Left renal cortex interstitium (tissue), 4 donors: ENCODE measurements around the gene NDUFA7. TPM values are rescaled to one million over a fixed set of nuclear protein-coding genes. Genes with fewer than 3 reads are reported as not detected.
"Not testable (repeated sequence)": the region's sequence is repeated elsewhere in the genome, so short reads cannot be mapped to it uniquely, and the experiment has no call there.

Source experiments
- DNase-seq, 4 donors: peaks; one replicate each; pipeline ENCODE4 v3.0.0-alpha.2; 2013; ENCODE audit warnings: low read depth in 4 of 4, low spot score in 2 of 4, missing footprints in 1 of 4
- polyA plus RNA-seq, 4 donors: library from polyadenylated mRNA; unstranded; fragments of 120-200 nt; gene quantifications; one replicate each; pipeline ENCODE4 v1.2.1, GENCODE V29; 2013; ENCODE audit not compliant: insufficient read length in 4 of 4

Gene NDUFA7
- polyA plus RNA-seq, 4 donors = 43.4 to 69.9 (median 54.2) TPM

GRCh38 chr19:8322638-8322997 lies 1.4 kb upstream of the NDUFA7 start:
- DNase-seq = no peak

DNA sequence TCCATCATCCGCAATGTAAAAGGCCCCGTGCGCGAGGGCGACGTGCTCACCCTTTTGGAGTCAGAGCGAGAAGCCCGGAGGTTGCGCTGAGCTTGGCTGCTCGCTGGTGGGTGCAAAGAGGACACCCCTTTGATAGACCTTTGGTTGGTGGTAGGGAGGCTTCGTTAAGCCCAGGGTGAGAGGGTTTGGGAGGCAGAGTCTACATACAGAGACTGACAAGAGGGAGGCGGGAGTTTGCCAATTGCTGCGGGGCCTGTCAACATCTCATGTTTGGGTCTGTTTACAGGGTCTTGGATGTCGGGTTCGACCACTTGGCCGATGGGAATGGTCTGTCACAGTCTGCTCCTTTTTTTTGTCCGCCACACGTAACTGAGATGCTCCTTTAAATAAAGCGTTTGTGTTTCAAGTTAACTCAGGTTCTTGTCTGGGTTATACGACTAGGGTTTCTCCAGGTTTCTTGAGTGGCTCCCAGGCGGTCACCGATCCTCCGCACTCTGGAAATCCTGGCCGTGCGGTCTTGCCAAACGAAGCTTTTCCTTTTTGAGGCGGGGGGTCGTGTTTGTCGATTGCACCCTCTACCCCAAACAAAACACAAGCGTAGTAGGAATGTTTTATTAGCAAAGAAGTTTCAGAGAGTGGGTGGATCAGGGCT lies 937 bp upstream of the NDUFA7 start:
- DNase-seq = no peak

DNA sequence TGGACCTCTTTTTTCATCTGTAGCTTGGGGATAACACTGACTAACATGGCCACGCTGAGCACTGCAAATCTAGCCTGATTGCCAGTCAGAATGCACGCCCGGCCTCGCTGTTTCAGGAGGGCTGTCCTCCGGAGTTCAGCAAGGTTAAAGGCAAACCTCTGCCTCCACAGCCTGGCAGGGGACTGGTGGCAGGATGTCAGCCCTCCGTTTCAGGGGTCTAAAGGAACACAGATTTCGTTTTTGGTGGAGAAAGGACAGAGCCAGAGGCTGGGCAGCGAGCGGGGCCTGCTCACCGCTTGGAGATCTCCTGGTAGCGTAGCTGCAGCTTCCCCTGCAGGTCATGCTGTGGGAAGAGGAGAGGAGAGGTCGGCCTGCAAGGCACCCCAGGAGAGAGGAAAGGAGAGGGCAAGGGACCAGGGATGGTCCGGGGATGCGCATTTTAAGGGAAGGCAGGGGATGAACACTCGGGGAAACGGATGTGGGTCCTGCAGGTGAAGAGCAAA lies 560 bp downstream of the NDUFA7 start:
- DNase-seq = no peak

DNA sequence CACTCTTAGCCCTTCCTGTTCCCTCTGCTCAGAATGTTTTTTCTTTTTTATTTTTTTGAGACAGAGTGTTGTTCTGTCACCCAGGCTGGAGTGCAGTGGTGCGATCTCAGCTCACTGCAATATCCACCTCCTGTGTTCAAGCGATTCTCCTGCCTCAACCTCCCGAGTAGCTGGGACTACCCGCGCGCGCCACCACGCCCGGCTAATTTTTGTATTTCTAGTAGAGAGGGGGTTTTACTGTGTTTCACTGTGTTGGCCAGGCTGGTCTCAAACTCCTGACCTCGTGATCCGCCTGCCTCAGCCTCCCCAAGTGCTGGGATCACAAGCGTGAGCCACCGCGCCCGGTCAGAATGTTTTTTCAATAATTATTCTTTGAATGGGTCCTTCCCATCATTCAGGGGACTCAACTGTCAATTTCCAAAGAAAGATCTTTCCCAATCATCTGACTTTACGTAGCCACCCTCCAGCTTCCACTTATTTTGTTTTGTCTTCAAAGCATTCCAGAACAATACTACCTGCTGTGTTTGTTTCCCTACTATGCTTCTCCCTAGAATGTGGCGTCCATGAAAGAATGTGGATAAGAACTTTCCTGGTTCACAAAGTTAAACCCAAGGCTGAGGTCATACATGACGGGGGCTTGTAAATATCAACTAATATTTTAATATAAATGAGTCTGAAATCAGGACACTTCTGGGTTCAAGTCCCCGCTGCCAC lies 1.2 kb downstream of the NDUFA7 start:
- DNase-seq = no peak

DNA sequence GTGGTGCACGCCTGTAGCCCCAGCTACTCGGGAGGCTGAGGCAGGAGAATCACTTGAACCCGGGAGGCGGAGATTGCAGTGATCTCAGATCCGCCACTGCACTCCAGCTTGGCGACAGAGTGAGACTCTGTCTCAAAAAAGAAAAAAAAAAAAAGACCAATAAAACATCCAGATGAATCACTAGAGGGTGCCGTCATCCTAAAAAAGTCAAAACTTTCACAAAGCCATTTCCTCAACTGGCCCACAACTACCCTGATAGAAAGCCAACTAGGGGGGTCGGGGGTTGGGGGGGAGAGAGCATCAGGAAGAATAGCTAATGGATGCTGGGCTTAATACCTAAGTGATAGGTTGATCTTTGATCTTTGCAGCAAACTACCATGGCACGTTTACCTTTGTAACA lies 2.3 kb downstream of the NDUFA7 start:
- DNase-seq = not testable (repeated sequence)

GRCh38 chr19:8316351-8317125 lies 4.6 kb downstream of the NDUFA7 start:
- DNase-seq = no peak

GRCh38 chr19:8314981-8315640 lies 6.1 kb downstream of the NDUFA7 start:
- not testable (repeated sequence) for DNase-seq

- DNase-seq = no peak
Measured at GRCh38 chr19:8311461-8312260, 9.5 kb downstream of the NDUFA7 start.

DNA sequence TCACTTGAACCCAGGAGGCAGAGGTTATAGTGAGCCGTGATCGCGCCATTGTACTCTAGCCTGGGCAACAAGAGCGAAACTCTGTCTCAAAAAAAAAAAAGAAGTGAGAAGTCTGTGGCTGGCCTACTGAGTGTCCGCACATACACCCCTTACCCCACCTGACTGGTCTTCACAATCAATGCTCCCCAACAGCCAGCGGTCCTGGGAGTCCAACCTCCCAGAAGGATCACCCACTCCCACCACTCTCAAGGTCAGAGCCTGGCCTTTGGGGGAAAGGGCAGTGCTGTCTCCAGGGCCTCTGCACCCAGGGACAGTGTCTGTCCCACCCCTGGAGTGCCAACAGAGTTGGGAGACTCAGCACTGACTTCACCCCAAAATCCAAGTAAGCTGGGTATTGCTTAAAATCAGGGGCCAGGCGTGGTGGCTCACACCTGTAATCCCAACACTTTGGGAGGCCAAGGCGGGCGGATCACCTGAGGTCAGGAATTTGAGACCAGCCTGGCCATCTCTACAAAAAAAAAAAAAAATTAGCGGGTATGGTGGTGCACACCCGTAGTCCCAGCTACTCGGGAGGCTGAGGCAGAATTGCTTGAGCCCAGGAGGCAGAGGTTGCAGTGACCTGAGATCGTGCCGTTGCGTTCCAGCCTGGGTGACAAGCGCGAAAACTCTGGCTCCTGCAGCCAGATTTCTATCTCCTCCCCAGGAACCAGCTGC lies 10.7 kb downstream of the NDUFA7 start:
- DNase-seq = no peak

DNA sequence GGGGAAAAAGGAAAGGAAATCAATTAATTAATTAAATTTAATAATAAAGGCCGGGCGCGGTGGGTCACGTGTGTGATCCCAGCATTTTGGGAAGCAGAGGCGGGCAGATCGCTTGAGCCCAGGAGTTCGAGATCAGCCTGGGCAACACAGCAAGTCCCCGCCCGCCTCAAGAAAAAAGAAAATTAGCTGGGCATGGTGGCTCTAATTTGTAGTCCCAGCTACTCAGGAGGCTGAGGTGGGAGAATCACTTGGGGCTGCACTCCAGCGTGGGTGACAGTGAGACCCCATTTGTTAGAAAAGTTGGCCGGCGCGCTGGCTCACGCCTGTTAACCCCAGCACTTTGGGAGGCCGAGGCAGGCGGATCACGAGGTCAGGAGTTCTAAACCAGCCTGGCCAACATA lies 12.3 kb downstream of the NDUFA7 start:
- DNase-seq = no peak

DNA sequence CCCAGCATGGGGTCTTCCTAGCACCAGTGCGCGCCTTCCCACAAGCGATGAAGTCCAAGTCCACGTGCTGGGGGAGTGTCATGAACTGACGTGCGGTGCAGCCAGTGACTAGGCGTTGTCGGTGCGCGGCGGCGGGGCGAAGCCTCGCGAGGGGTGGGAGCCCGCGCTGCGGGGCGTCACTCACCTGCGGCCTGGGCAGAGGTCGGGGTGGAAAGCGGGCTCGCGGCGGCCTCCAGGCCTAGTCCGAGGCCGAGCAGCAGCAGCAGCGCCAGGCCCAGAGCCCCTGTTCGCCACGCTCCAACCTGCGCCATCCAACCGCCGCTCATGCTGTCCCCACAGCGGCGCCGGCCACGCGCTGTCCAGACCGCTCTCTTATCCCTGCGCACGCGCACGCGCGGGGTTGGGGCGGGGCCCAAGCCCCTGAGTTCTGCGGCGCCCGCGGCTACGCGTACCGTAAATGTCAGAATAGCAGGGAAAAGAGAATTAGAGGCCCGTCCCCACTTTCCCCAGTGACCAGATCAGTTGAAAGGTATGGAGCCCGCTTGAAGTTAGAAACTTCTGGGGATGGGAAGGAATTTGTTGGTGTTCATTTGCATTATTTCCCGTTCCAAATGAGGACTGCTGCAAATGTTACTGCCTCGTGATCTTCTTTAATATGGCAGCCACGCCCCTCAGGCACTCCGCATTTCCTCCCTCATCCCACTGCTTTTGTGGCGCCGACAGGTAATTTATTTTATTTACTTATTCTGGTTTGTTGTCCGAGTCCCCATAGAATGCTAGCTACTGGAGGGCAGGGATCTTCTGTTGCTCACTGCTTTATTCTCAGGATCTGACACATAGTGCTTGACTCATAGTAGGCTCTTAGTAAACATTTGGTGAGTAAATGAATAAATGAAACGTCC lies 13.0 kb downstream of the NDUFA7 start, which contains the start of gene CD320:
TSS of gene CD320 (minus strand) at position 394 of the 902 bp plus-strand sequence. CDS start at position 326, 68 bp downstream.
- peak; percentile 77 to 91 (median 84) for DNase-seq

DNA sequence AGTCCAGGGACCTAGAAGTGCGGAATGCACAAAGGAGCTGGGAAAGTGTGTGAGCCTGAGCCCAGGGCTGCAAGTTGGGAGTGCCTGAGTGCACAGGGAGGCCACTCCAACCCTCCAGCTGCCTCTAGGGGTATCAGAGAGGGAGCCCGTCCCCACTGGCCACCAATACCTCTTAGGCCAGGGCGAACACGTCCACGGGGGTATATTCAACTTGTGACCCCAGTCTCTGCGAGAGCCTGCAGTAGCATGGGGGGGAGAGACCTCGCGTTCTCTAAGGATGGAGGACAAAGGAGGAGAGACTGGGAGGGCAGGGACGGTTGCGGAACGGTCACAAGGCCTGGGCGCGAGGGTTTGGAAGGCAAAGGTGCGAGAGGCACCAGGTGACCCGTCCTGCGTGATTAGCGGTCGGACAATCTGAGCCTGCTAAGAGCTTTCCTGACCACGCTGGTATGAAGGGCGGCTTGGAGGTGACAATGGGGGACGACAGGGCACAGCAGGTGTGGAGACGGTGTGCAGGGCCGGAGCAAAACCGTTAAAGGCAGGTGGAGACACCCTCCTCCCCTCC lies 13.7 kb downstream of the NDUFA7 start:
- peak in 1 of 4 donors; percentile 16 for DNase-seq

DNA sequence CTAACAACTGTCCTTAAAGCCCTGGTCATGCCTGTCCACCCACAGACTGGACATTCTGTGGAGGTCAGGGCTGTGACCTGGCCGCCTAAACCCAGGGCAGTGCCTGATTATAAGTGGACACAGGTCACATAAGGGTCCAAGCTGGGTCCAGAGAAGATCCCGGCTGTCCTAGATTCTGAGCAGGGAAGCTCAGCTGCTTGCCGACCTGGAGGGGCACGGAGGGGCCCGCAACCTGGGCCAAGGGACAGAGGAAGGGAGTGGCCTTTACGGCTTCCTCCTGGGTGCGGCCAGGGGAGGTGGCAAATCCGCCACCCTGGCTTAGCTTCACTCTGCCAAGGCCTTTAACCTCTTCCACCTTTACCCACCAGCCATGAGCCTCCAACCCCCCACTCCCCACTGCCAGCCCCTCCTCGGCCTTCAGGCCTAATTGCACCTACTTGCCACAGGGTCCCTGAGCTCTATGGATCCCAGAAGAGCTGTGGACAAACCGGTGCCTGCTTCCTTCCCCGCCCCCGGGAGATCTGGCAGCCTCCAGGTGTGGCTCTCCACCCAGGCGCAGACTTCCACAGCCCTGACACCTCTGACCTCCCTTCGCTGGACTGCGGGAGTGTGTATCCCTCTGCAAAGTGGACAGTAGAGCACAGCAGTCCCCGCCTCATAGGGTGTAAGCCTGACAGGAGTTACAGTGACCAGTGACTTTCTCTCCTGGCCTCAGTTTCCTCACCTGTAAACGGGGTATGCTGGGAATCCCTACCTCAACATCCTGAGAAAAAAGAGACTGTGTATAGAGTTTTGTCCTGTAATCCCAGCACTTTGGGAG lies 14.7 kb downstream of the NDUFA7 start:
- no peak for DNase-seq

DNA sequence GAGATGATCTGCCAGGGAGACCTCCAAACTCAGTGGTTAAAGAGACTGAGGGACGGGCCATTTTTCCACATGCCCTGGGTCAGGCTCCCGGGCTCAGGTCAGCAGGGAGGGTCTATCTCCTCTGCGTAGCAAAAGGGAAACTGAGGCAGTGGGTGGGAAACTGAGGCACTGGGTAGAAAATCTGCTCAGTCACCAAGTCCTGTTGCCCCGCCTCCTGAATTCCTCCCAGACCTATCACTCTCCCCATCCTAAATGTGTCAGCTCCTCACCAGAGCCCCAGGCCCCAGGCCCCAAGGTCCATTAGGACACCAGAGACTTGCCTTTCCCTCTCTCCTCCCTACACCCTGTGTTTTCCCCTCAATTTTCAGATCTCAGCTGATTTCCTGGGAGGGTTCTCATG lies 15.4 kb downstream of the NDUFA7 start:
- DNase-seq = no peak

GRCh38 chr19:8304841-8305621 lies 16.1 kb downstream of the NDUFA7 start:
- DNase-seq = no peak

DNA sequence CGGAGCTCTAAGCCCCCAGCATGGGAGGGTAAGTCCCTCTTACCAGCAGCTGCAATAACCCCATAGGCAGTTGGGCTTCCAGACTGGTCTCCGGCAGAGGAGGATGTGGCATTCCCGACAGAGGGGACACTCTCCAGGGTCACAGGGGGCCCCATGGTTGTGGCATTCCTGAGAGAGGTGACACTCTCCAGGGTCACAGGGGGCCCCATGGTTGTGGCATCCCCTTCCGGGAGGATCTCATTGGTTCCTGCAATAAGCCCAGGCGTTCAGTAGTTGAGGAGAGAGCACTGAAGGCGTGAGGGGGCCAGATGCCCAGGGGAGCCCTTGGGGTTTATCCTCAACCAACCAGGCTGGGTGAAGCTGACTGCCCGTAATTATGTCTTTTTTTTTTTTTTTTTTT lies 18.4 kb downstream of the NDUFA7 start:
- no peak for DNase-seq
